GM21737 (cell line): ENCODE results near the gene NAP1L4.

Experiments
- ATAC-seq: cut with Tn5 transposase; IDR thresholded peaks from one replicate; pipeline ENCODE4 v1.9.1; 2021; ENCODE audit warnings: mild to moderate bottlenecking, moderate library complexity; ENCODE audit not compliant: unreplicated experiment

The NAP1L4 gene

GRCh38 chr11:2926611-2927051, 65.5 kb downstream of the NAP1L4 start:
- no peak for ATAC-seq

DNA sequence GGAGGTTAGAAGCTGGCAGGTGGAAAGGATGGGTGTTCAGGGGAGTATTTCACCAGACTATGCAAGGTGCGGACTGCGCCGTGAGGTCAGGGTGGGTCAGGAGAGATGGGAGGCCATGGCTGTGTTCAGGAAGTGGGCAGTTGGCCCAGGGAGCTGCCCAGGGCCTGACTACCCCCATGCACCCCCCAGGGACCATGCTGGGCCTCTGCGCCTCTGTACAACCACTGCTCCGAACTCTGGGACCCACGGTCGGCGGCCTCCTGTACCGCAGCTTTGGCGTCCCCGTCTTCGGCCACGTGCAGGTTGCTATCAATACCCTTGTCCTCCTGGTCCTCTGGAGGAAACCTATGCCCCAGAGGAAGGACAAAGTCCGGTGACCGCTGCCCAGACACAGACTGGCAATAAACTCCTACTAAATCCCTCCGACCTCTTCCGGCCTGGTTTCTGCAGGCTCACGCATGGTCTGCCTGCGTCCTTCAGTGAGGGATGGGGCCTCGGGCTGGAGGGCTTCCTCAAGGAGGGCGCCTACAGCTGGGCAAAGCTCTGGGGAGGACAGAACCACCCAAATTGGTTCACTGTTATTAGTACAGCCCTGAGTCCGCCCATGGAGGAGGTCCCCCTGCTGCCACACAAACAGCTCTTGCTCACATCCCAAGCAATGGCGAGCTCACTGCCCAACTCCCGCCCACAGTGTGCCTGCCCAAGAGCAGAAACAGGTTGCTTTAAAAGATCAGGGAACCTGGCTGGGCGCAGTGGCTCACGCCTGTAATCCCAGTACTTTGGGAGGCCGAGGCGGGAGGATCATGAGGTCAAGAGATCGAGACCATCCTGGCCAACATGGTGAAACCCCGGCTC, 67.1 kb downstream of the NAP1L4 start:
- ATAC-seq = no peak

DNA sequence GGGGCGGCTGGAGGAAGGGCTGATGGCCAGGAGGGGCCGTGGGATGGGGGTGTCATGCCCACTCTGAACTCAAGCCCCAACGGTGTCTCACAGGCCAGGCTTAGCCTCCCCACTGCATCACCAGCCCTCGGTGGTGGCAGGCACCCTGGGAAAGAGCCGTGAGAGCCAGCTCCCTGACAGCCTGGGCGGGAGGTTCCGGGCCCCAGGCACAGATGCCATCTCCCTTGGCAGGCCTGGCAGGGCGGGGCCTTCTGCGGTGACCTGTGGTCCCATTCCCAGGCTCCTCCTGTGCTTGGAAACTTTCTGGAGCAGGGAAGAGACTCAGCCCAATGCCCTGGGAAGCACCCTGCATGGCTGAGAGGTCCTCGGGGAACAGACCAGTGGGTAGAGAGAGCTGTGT, 67.7 kb downstream of the NAP1L4 start:
- ATAC-seq = no peak

- no peak for ATAC-seq
Measured at GRCh38 chr11:2923446-2924375, 68.4 kb downstream of the NAP1L4 start.

DNA sequence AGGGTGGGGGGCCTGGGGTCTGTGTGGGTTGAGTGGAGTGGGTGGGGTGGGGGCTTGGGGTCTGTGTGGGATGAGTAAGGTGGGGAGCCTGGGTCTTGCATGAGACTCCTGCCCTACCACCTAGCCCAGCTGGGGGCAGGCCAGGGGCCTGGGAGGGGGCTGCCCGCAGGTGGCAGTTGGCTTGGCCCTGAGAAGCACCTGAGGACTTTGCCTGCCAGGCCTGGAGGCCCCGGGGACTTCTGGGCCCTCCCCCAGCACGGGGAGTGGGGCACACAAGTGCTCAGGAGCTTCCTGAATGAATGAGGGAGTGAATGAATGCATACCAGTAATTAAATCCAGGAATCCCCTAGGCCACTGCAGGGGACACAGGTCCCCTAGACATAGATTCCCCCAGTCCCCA, 69.5 kb downstream of the NAP1L4 start:
- ATAC-seq = no peak

- ATAC-seq = no peak
Measured at GRCh38 chr11:2921742-2922493, 70.2 kb downstream of the NAP1L4 start.

DNA sequence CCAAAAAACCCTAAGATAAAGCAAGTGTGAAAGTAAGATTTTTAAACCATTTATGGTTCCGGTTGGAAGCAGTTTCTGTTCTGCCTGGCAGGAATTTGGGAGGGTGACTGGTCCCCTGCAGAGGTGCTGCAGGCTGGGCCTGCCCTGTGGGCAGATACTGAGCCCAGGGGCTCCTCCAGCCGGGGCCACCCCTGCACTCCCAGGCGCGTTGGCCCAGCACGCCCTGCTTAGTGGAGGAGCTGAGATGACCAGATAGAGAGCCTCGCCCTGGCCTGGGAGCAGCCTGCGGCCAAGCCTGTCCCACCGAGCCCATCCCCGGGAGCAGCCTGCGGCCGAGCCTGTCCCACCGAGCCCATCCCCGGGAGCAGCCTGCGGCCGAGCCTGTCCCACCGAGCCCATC, 70.9 kb downstream of the NAP1L4 start:
- ATAC-seq = no peak

DNA sequence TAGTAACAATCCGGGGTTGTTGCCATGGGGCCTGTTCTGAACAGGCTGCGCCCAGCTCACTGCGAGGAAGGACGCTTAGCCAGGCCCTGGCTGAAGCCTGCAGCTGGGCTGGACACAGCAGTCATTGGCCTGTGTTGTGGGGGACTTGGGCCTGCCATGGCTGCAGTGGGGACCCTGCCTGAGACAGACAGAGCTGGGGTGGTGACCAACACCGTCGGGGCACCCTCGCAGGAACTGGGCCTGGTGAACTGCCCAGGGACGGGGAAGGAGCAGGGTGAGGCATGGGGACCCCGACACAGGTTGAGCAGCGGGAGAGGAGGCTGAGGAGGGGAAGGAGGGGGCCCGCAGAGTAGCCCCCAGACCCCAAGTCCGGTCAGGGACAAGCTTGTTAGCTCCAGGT, 71.8 kb downstream of the NAP1L4 start:
- ATAC-seq = no peak

DNA sequence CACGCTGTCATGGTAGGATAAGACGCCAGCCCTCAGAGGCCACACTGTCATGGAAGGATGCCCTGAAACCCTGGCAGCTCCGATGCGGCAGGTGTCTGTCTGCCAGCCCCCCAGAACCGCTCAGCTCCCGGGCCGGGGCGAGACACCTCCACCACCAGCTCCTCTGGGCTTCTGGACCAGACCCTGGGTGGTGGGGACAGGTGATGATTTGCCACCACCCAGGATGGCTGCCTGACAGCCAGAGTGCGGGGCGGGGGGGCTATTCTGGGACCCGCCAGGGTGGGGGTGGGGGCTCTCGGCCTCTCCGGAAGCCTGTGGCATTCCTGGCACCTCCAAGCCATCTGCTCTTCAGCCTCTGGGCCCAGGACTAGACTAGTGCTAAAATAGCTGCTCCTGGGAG, 72.3 kb downstream of the NAP1L4 start:
- ATAC-seq = no peak

DNA sequence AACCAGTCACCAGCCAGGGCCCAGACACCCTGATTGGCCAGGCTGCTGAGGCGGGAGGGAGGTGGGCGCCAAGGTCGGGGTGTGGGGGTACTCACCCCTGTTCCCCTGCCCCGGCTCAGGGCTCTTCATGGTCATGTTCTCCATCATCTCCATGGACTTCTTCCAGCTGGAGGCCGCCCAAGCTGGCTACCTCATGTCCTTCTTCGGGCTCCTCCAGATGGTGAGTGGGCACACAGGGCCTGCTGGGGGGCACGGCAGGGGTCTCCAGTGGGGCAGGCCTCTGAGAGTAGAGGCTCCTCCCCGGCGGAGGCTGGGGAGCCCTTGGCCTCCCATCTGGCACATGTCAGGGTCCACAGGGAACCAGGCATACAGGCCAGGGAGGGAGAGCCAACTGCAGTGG, 72.9 kb downstream of the NAP1L4 start:
- no peak for ATAC-seq

DNA sequence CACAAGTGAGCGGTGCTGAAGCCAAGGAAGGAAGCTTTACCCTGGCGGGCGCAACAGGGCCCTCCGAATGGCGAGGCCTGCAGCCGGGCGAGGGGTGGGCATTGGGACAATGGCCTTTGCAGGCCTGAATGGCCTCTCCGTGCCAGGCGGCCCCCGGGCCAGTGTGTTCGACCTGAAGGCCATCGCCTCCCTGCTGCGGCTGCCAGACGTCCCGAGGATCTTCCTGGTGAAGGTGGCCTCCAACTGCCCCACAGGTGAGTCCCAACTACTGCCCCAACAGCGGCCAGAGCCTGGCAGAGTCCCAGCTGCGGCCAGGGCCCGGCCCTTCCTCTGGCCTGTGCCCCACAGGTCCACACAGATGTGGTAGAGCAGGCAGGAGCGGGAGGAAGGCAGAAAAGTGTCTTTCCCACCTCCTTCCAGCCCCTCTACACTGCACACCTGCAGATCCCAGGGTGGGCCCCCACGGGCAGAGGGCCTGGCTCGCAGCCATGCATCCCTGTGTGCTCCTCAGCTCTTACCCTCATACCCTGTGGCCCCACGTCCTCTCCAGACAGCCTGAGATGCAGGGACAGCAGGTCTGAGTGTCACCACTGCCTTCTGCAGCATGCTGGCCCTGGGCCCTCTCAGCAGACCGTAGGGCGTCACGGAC, 74.2 kb downstream of the NAP1L4 start:
- ATAC-seq = no peak

DNA sequence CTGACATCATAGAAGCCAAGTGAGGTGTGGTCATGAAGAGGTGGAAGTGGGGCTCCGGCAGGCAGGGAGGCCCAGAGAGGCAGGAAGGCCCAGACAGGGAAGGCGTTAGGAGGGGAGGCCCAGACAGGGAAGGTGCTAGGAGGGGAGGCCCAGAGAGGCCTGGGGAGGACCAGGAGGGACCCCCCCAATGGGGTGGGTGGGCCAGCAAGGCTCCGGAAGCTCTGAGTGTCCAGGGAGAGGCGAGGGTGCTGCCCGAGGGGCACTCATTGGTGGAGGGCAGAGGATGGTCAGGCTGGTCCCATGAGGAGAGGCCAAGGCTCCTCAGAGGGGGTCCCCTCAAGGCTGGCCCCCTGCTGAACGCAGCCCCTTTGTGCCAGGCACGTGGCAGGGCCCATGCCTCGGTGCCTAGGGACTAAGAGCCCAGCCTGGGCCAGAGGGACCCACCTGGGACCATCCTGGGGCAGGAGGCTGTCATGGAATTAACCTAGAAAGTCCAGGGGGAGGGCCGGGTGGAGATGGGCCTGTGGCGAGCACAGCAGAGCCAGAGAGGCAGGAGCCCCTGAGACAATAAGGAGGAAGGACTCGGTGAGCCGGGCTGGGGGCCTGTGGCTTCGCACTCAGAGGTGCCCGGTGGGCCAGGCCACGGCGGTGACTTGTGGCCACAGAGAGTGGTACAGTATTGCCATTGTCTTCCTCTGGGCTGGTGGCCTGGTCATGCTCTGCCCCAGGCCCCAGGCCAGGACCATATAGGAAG, 75.1 kb downstream of the NAP1L4 start:
- no peak for ATAC-seq

- no peak for ATAC-seq
Measured at GRCh38 chr11:2916114-2916891, 75.8 kb downstream of the NAP1L4 start.

DNA sequence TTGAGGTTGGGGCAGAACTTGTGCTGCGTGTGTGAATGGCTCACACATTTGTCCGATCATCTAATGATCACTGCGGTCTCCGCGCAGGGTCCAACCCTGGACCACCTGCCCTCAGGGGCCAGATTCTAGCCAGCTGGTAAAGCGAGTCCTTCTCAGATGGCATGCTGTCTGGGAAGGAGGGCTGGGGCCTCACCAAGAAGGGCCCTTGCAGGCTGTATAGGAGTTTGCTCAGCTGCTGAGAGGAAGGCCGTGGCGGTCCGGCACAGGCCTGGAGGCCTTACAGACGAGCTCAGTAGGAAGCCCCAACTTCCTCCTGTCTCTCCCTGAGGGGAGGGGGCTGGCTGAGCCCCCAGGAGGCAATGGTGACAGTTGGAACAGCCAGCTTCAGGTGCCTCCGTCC, 76.7 kb downstream of the NAP1L4 start:
- no peak for ATAC-seq

GRCh38 chr11:2914455-2915195, 77.5 kb downstream of the NAP1L4 start:
- no peak for ATAC-seq

DNA sequence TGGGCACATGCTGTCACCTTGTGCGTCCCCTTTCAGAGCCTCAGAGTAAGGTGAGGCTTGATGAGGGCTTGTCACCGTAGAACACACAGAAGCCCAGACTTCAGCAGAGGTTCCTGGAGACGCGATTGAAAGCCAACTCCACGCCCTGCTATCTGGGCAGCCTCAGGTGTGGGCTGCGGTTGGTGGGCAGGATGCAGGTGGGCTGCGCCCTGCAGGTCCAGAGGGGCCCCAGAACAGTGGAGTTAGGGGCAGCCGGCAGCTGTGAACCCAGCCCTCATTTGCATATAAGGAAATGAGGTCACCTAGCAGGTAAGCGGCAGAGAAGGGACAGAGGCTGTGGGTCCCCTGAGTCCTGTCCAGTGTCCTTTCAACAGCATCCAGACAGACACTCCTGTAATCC, 78.4 kb downstream of the NAP1L4 start:
- no peak for ATAC-seq

DNA sequence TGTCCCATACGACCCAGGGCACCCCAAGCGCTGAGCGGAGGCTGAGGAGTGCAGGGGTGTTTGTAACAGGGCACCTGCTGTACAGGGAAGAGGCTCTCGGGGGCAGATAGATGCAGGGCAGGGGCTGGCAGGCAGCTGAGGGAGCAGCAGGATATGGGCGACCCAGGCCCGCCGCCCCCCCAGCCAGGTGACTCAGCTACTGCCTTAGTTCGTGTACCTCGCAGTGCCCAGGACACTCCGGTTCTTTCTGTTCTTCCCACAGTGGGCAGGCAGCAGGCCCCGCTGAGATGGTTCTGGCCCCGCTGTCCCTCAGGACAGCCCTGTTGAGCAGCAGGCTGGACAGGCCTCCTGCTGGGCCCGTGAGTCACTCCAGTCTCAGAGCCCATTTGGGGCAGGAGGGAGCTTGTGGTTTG, 79.1 kb downstream of the NAP1L4 start:
- ATAC-seq = no peak

DNA sequence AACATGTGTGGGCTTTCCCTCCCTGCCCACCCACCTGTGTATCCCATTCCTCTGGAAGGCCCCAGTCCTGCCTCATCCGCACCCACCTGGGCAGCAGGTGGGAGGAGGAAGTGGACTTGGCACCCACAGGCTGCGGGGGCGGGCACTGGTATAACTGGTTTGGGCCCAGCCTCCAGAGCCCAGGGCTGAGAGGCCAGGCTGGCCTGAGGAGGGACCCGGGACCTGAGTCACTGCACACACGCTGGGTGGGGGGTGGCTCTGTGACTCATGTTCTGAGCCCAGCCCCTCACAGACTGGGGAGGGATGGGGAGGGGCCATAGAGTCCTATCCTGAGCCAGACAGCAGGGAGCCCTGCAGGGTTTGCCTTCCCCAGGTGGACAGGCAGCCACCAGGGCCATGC, 79.6 kb downstream of the NAP1L4 start:
- ATAC-seq = no peak
